Measurements from ENCODE around the gene NBEAL1.

The NBEAL1 gene

GRCh38 chr2:203240491-203240890, 225.8 kb downstream of the NBEAL1 start:
- no peak for DNase-seq
- H2BK120ac ChIP-seq (ENCODE audit: insufficient read depth, low read length, poor library complexity), result no peak overlapping the region
- H3K79me1 ChIP-seq (ENCODE audit: low read length), result peaks cover 12% of the 10 kb centered on the region
- no peak overlapping the region for H4K8ac ChIP-seq (ENCODE audit: low read depth, low read length)
- no peak overlapping the region for H4K91ac ChIP-seq (ENCODE audit: low read depth, low read length)
- H3K14ac ChIP-seq (ENCODE audit: low read length), result no peak overlapping the region
- H3K27me3 ChIP-seq (ENCODE audit: insufficient read depth, low read length), result no peaks in the 10 kb centered on the region
- no peak overlapping the region for H3K9ac ChIP-seq (ENCODE audit: low read length)
- no peaks in the 10 kb centered on the region for H3K4me1 ChIP-seq (ENCODE audit: control insufficient read depth in 1 of 2, insufficient read depth in 2 of 2, low read length in 2 of 2)
- no peak overlapping the region for H3K23ac ChIP-seq (ENCODE audit: low read length)
- H4K12ac ChIP-seq (ENCODE audit: low read depth, low read length), result no peak overlapping the region
- H3K4ac ChIP-seq (ENCODE audit: low read depth, low read length), result peak overlapping the region; percentile 57
- peaks cover 4% of the 10 kb centered on the region in 2 experiments for H3K36me3 ChIP-seq (ENCODE audit: control insufficient read depth in 1 of 2, insufficient read depth in 2 of 2, low read length in 2 of 2)
- H2BK5ac ChIP-seq (ENCODE audit: low read depth, low read length, poor library complexity), result no peak overlapping the region
- no peaks in the 10 kb centered on the region for H3K9me3 ChIP-seq (ENCODE audit: insufficient read depth, low read depth, low read length)
- no peak overlapping the region for H3K4me3 ChIP-seq (ENCODE audit: low read depth, low read length)
- no peak overlapping the region for H3K4me2 ChIP-seq (ENCODE audit: low read length)
- WGBS (ENCODE audit: extremely low coverage, insufficient coverage, insufficient read length), result 100% methylated on average over 3 of the region's 5 CpGs
- H3K18ac ChIP-seq (ENCODE audit: low read length), result no peak overlapping the region
- peaks cover 7% of the 10 kb centered on the region for H3K79me2 ChIP-seq (ENCODE audit: control insufficient read depth, insufficient read depth, low read length, poor library complexity)
- no peak overlapping the region for H3K27ac ChIP-seq (ENCODE audit: low read depth, low read length)
- H2AK5ac ChIP-seq (ENCODE audit: low read length), result no peak overlapping the region
- H2AFZ ChIP-seq (ENCODE audit: insufficient read depth, low read length, poor library complexity), result no peak overlapping the region
- H2BK12ac ChIP-seq (ENCODE audit: low read length), result no peak overlapping the region

- Histone ChIP-seq H3K4ac (ENCODE audit: low read depth, low read length) (no peak overlapping the region), H2AFZ (ENCODE audit: insufficient read depth, low read length, poor library complexity) (no peak overlapping the region), H3K18ac (ENCODE audit: low read length) (no peak overlapping the region), H4K12ac (ENCODE audit: low read depth, low read length) (no peak overlapping the region), H3K27me3 (ENCODE audit: insufficient read depth, low read length) (no peaks in the 10 kb centered on the region), H3K79me2 (ENCODE audit: control insufficient read depth, insufficient read depth, low read length, poor library complexity) (peaks cover 7% of the 10 kb centered on the region), H3K79me1 (ENCODE audit: low read length) (peaks cover 12% of the 10 kb centered on the region), H3K14ac (ENCODE audit: low read length) (no peak overlapping the region), H3K9ac (ENCODE audit: low read length) (no peak overlapping the region), H2BK120ac (ENCODE audit: insufficient read depth, low read length, poor library complexity) (no peak overlapping the region), H3K23ac (ENCODE audit: low read length) (no peak overlapping the region), H3K4me2 (ENCODE audit: low read length) (no peak overlapping the region), H2BK12ac (ENCODE audit: low read length) (no peak overlapping the region), H3K36me3 (ENCODE audit: control insufficient read depth in 1 of 2, insufficient read depth in 2 of 2, low read length in 2 of 2) (peaks cover 4 to 6% of the 10 kb centered on the region in 2 experiments), H3K27ac (ENCODE audit: low read depth, low read length) (no peak overlapping the region), H2BK5ac (ENCODE audit: low read depth, low read length, poor library complexity) (no peak overlapping the region), H3K4me1 (ENCODE audit: control insufficient read depth in 1 of 2, insufficient read depth in 2 of 2, low read length in 2 of 2) (no peaks in the 10 kb centered on the region), H3K9me3 (ENCODE audit: insufficient read depth, low read depth, low read length) (no peaks in the 10 kb centered on the region), H2AK5ac (ENCODE audit: low read length) (no peak overlapping the region), H4K91ac (ENCODE audit: low read depth, low read length) (no peak overlapping the region), H4K8ac (ENCODE audit: low read depth, low read length) (no peak overlapping the region), H3K4me3 (ENCODE audit: low read depth, low read length) (no peak overlapping the region)
- WGBS (ENCODE audit: extremely low coverage, insufficient coverage, insufficient read length), result no CpG with 5 or more reads among the region's 6 CpGs
- no peak for DNase-seq
Observed at GRCh38 chr2:203242518-203242917, 227.8 kb downstream of the NBEAL1 start.

DNA sequence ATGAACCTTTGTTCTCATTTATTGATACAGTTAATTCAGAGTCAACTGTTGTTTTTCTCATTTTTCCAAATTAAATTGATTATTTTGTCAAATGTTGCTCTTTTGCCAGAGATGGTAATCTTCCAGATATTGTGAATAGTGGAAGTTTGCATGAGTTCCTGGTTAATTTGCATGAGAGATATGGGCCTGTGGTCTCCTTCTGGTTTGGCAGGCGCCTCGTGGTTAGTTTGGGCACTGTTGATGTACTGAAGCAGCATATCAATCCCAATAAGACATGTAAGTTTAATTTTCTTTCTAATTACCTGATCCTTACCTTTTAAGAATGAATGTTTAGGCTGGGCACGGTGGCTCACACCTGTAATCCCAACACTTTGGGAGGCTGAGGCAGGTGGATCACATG, 232.0 kb downstream of the NBEAL1 start:
- Histone ChIP-seq H4K91ac (ENCODE audit: low read depth, low read length) (no peak overlapping the region), H3K4me2 (ENCODE audit: low read length) (no peak overlapping the region), H3K18ac (ENCODE audit: low read length) (no peak overlapping the region), H4K8ac (ENCODE audit: low read depth, low read length) (no peak overlapping the region), H3K27me3 (ENCODE audit: insufficient read depth, low read length) (no peaks in the 10 kb centered on the region), H3K23ac (ENCODE audit: low read length) (no peak overlapping the region), H2BK12ac (ENCODE audit: low read length) (no peak overlapping the region), H3K27ac (ENCODE audit: low read depth, low read length) (no peak overlapping the region), H2BK120ac (ENCODE audit: insufficient read depth, low read length, poor library complexity) (no peak overlapping the region), H2AK5ac (ENCODE audit: low read length) (no peak overlapping the region), H3K4ac (ENCODE audit: low read depth, low read length) (no peak overlapping the region), H3K14ac (ENCODE audit: low read length) (no peak overlapping the region), H3K4me3 (ENCODE audit: low read depth, low read length) (no peak overlapping the region), H3K4me1 (ENCODE audit: control insufficient read depth in 1 of 2, insufficient read depth in 2 of 2, low read length in 2 of 2) (no peaks in the 10 kb centered on the region), H3K9ac (ENCODE audit: low read length) (no peak overlapping the region), H4K12ac (ENCODE audit: low read depth, low read length) (no peak overlapping the region), H3K36me3 (ENCODE audit: control insufficient read depth in 1 of 2, insufficient read depth in 2 of 2, low read length in 2 of 2) (peaks cover 6 to 10% of the 10 kb centered on the region in 2 experiments), H2AFZ (ENCODE audit: insufficient read depth, low read length, poor library complexity) (no peak overlapping the region), H3K79me2 (ENCODE audit: control insufficient read depth, insufficient read depth, low read length, poor library complexity) (no peaks in the 10 kb centered on the region), H3K9me3 (ENCODE audit: insufficient read depth, low read depth, low read length) (no peaks in the 10 kb centered on the region), H3K79me1 (ENCODE audit: low read length) (no peaks in the 10 kb centered on the region), H2BK5ac (ENCODE audit: low read depth, low read length, poor library complexity) (no peak overlapping the region)
- WGBS (ENCODE audit: extremely low coverage, insufficient coverage, insufficient read length), result no CpG with 5 or more reads among the region's 3 CpGs
- DNase-seq, result no peak

- Histone ChIP-seq H2BK5ac (ENCODE audit: low read depth, low read length, poor library complexity) (no peak overlapping the region), H2BK12ac (ENCODE audit: low read length) (no peak overlapping the region), H2AFZ (ENCODE audit: insufficient read depth, low read length, poor library complexity) (no peak overlapping the region), H3K14ac (ENCODE audit: low read length) (no peak overlapping the region), H3K9me3 (ENCODE audit: insufficient read depth, low read depth, low read length) (no peaks in the 10 kb centered on the region), H4K91ac (ENCODE audit: low read depth, low read length) (no peak overlapping the region), H3K79me2 (ENCODE audit: control insufficient read depth, insufficient read depth, low read length, poor library complexity) (no peaks in the 10 kb centered on the region), H3K4me1 (ENCODE audit: control insufficient read depth in 1 of 2, insufficient read depth in 2 of 2, low read length in 2 of 2) (no peaks in the 10 kb centered on the region), H3K4ac (ENCODE audit: low read depth, low read length) (no peak overlapping the region), H4K12ac (ENCODE audit: low read depth, low read length) (no peak overlapping the region), H3K9ac (ENCODE audit: low read length) (no peak overlapping the region), H3K4me2 (ENCODE audit: low read length) (no peak overlapping the region), H4K8ac (ENCODE audit: low read depth, low read length) (no peak overlapping the region), H3K27ac (ENCODE audit: low read depth, low read length) (no peak overlapping the region), H2BK120ac (ENCODE audit: insufficient read depth, low read length, poor library complexity) (no peak overlapping the region), H3K4me3 (ENCODE audit: low read depth, low read length) (no peak overlapping the region), H3K79me1 (ENCODE audit: low read length) (no peaks in the 10 kb centered on the region), H3K23ac (ENCODE audit: low read length) (no peak overlapping the region), H2AK5ac (ENCODE audit: low read length) (no peak overlapping the region), H3K18ac (ENCODE audit: low read length) (no peak overlapping the region), H3K27me3 (ENCODE audit: insufficient read depth, low read length) (no peaks in the 10 kb centered on the region), H3K36me3 (ENCODE audit: control insufficient read depth in 1 of 2, insufficient read depth in 2 of 2, low read length in 2 of 2) (peaks cover 16 to 21% of the 10 kb centered on the region in 2 experiments)
- no CpG with 5 or more reads among the region's 13 CpGs for WGBS (ENCODE audit: extremely low coverage, insufficient coverage, insufficient read length)
- DNase-seq, result no peak
Observed at GRCh38 chr2:203252818-203253217, 238.1 kb downstream of the NBEAL1 start.
